H9 (cell line): ENCODE data around the gene NPAS3. TPM values are rescaled to one million over a fixed set of nuclear protein-coding genes. Genes with fewer than 3 reads are reported as not detected.

ENCODE experiments used
- DNase-seq: peaks from one replicate; pipeline ENCODE4 v3.0.0-alpha.2; 2017
- H2AFZ ChIP-seq: one replicate; pipeline ENCODE4 v1.6.1; 2013; ENCODE audit warnings: mild to moderate bottlenecking, low read length, control low read depth, moderate library complexity
- H2AK5ac ChIP-seq: 2 replicates; pipeline ENCODE4 v1.6.1; 2013; ENCODE audit warnings: low read length, control low read depth, mixed read lengths; ENCODE audit not compliant: insufficient read length
- H2BK120ac ChIP-seq: one replicate; pipeline ENCODE4 v1.6.1; 2013; ENCODE audit warnings: low read depth, mild to moderate bottlenecking, low read length, control low read depth, inconsistent platforms; ENCODE audit not compliant: poor library complexity, severe bottlenecking
- H2BK12ac ChIP-seq: 2 replicates; pipeline ENCODE4 v1.6.1; 2013; ENCODE audit warnings: low read length, control low read depth, mixed read lengths, low read depth; ENCODE audit not compliant: insufficient read length
- H2BK15ac ChIP-seq: 2 replicates; pipeline ENCODE4 v1.6.1; 2013; ENCODE audit warnings: low read depth, low read length, control low read depth
- H2BK20ac ChIP-seq: one replicate; pipeline ENCODE4 v1.6.1; 2013; ENCODE audit warnings: low read depth, mild to moderate bottlenecking, low read length, control low read depth, inconsistent platforms; ENCODE audit not compliant: poor library complexity, severe bottlenecking
- H2BK5ac ChIP-seq: 2 replicates; pipeline ENCODE4 v1.6.1; 2013; ENCODE audit warnings: low read length, control low read depth, mixed read lengths; ENCODE audit not compliant: insufficient read length
- H3K14ac ChIP-seq: 2 replicates; pipeline ENCODE4 v1.6.1; 2013; ENCODE audit warnings: low read length, control low read depth; ENCODE audit not compliant: insufficient read depth
- H3K18ac ChIP-seq: 2 replicates; pipeline ENCODE4 v1.6.1; 2013; ENCODE audit warnings: low read depth, mild to moderate bottlenecking, mixed read lengths, low read length, control low read depth; ENCODE audit not compliant: insufficient read length
- H3K23ac ChIP-seq: 2 replicates; pipeline ENCODE4 v1.6.1; 2013; ENCODE audit warnings: low read length, control low read depth, mixed read lengths, low read depth; ENCODE audit not compliant: insufficient read length
- H3K23me2 ChIP-seq: 2 replicates; pipeline ENCODE4 v1.6.1; 2013; ENCODE audit warnings: low read depth, mild to moderate bottlenecking, mixed read lengths, low read length, control low read depth; ENCODE audit not compliant: insufficient read length, poor library complexity, severe bottlenecking
- H3K27ac ChIP-seq: 2 replicates; pipeline ENCODE4 v1.5.1; 2013; ENCODE audit warnings: low read length, control low read depth, mixed read lengths, low read depth; ENCODE audit not compliant: insufficient read length
- H3K27me3 ChIP-seq: 2 replicates; pipeline ENCODE4 v1.6.1; 2013; ENCODE audit warnings: low read length, control low read depth, inconsistent platforms; ENCODE audit not compliant: insufficient read depth
- H3K4ac ChIP-seq: 2 replicates; pipeline ENCODE4 v1.6.1; 2013; ENCODE audit warnings: low read depth, mild to moderate bottlenecking, control low read depth, inconsistent platforms, low read length, moderate library complexity
- H3K4me1 ChIP-seq: 2 replicates; pipeline ENCODE4 v1.6.1; 2013; ENCODE audit warnings: low read length, control low read depth, inconsistent platforms; ENCODE audit not compliant: insufficient read depth
- H3K4me2 ChIP-seq: 2 replicates; pipeline ENCODE4 v1.6.1; 2013; ENCODE audit warnings: low read length, control low read depth, mixed read lengths; ENCODE audit not compliant: insufficient read length, insufficient read depth
- H3K56ac ChIP-seq: 2 replicates; pipeline ENCODE4 v1.6.1; 2013; ENCODE audit warnings: low read depth, mild to moderate bottlenecking, mixed read lengths, low read length, control low read depth; ENCODE audit not compliant: insufficient read length
- H3K79me1 ChIP-seq: 2 replicates; pipeline ENCODE4 v1.6.1; 2013; ENCODE audit warnings: low read depth, mild to moderate bottlenecking, moderate library complexity, low read length, control low read depth, inconsistent platforms; ENCODE audit not compliant: insufficient read depth, poor library complexity, severe bottlenecking
- H3K79me2 ChIP-seq: 2 replicates; pipeline ENCODE4 v1.6.1; 2013; ENCODE audit warnings: low read length, control low read depth, inconsistent platforms; ENCODE audit not compliant: insufficient read depth
- H3K9ac ChIP-seq: 2 replicates; pipeline ENCODE4 v1.6.1; 2013; ENCODE audit warnings: low read length, control low read depth, mixed read lengths; ENCODE audit not compliant: insufficient read length; ENCODE audit errors: extremely low read depth
- H3K9me3 ChIP-seq: one replicate; pipeline ENCODE4 v1.6.1; 2013; ENCODE audit warnings: low read depth, low read length, inconsistent platforms; ENCODE audit not compliant: control insufficient read depth
- H3T11ph ChIP-seq: one replicate; pipeline ENCODE4 v1.6.1; 2013; ENCODE audit warnings: mild to moderate bottlenecking, low read length, control low read depth, inconsistent platforms
- H4K20me1 ChIP-seq: one replicate; pipeline ENCODE4 v1.6.1; 2013; ENCODE audit not compliant: control insufficient read depth, insufficient read length, insufficient read depth
- H4K5ac ChIP-seq: 2 replicates; pipeline ENCODE4 v1.6.1; 2013; ENCODE audit warnings: low read depth, mild to moderate bottlenecking, mixed read lengths, low read length, control low read depth; ENCODE audit not compliant: insufficient read length
- H4K8ac ChIP-seq: replicated peaks from 2 replicates; pipeline ENCODE4 v1.6.1; 2013; ENCODE audit warnings: low read length, control low read depth, mixed read lengths, low read depth; ENCODE audit not compliant: insufficient read length
- H4K91ac ChIP-seq: 2 replicates; pipeline ENCODE4 v1.6.1; 2013; ENCODE audit warnings: low read depth, mild to moderate bottlenecking, moderate library complexity, mixed read lengths, low read length, control low read depth; ENCODE audit not compliant: insufficient read length
- H3K27ac Mint-ChIP-seq, 3 experiments: 2 replicates in 2 of 3; 3 replicates in 1 of 3; pipeline ENCODE4 v1.8.0; 2020 to 2021; ENCODE audit warnings: mixed read lengths in 3 of 3, mild to moderate bottlenecking in 1 of 3, moderate library complexity in 1 of 3
- H3K27me3 Mint-ChIP-seq: 2 replicates; pipeline ENCODE4 v1.8.0; 2021; ENCODE audit warnings: low read depth, mild to moderate bottlenecking, moderate library complexity, mixed read lengths
- H3K36me3 Mint-ChIP-seq, 3 experiments: 2 replicates in 2 of 3; 3 replicates in 1 of 3; pipeline ENCODE4 v1.8.0; 2020 to 2021; ENCODE audit warnings: low read depth in 3 of 3, mixed read lengths in 3 of 3; ENCODE audit not compliant: insufficient read depth in 1 of 3
- H3K4me1 Mint-ChIP-seq, 2 experiments: 2 replicates each; pipeline ENCODE4 v1.8.0; 2020; ENCODE audit warnings: mixed read lengths in 2 of 2
- H3K4me3 Mint-ChIP-seq, 2 experiments: 2 replicates in 1 of 2; 3 replicates in 1 of 2; pipeline ENCODE4 v1.8.0; 2020 to 2021; ENCODE audit warnings: mild to moderate bottlenecking in 2 of 2, mixed read lengths in 2 of 2, moderate library complexity in 1 of 2
- H3K9me3 Mint-ChIP-seq, 2 experiments: 2 replicates in 1 of 2; 3 replicates in 1 of 2; pipeline ENCODE4 v1.8.0; 2020; ENCODE audit warnings: mild to moderate bottlenecking in 2 of 2, mixed read lengths in 2 of 2, moderate library complexity in 1 of 2
- CTCF ChIP-seq: fragments of 200-600 bp; sonication (generic); conservative IDR thresholded peaks from 3 replicates; pipeline ENCODE4 v1.8.0; 2021; ENCODE audit warnings: antibody characterized with exemption, mild to moderate bottlenecking
- WGBS: extraction: QIAGEN DNeasy Blood & Tissue Kit; methylation state at CpG from one replicate; pipeline ENCODE4 v1.1.7; 2013; ENCODE audit warnings: missing lambda C conversion rate, low lambda C conversion rate, mixed read lengths; ENCODE audit not compliant: insufficient read length; ENCODE audit errors: extremely low coverage; 5-methylcytosine and 5-hydroxymethylcytosine counted together
- total RNA-seq: library from RNA; stranded (reverse); gene quantifications from 2 replicates; pipeline ENCODE4 v1.2.1, GENCODE V29; 2021

NPAS3 gene
- total RNA-seq, 1 experiment from 2014 or later: 0.17 TPM

GRCh38 chr14:33184587-33184986, 245.9 kb downstream of the NPAS3 start:
- Mint-ChIP-seq H3K27me3 (no peaks in the 10 kb centered on the region), H3K4me3 (no peak overlapping the region)

More at GRCh38 chr14:33184587-33184986, 245.9 kb downstream of the NPAS3 start:
- Mint-ChIP-seq H3K4me1 (no peaks in the 10 kb centered on the region), H3K27ac (no peak overlapping the region), H3K36me3 (no peaks in the 10 kb centered on the region), H3K9me3 (no peaks in the 10 kb centered on the region)
- H3K4me2 ChIP-seq: no peak overlapping the region
- no peaks in the 10 kb centered on the region for H3K79me1 ChIP-seq
- H3K18ac ChIP-seq: no peak overlapping the region
- no CpG with 5 or more reads among the region's 2 CpGs for WGBS
- H4K20me1 ChIP-seq: no peaks in the 10 kb centered on the region
- no peaks in the 10 kb centered on the region for H3K79me2 ChIP-seq
- no peak overlapping the region for H4K91ac ChIP-seq
- no peak overlapping the region for H3K27ac ChIP-seq
- no peaks in the 10 kb centered on the region for H3K4me1 ChIP-seq
- no peaks in the 10 kb centered on the region for H3K9me3 ChIP-seq
- no peak overlapping the region for H2BK120ac ChIP-seq
- H2BK5ac ChIP-seq: no peak overlapping the region
- H3K27me3 ChIP-seq: no peaks in the 10 kb centered on the region
- no peak overlapping the region for H3K9ac ChIP-seq
- no peak overlapping the region for H3K56ac ChIP-seq
- H2BK12ac ChIP-seq: no peak overlapping the region
- H2BK15ac ChIP-seq: no peak overlapping the region
- H2BK20ac ChIP-seq: no peak overlapping the region
- no peak overlapping the region for H4K8ac ChIP-seq
- TF ChIP-seq CTCF: peak; percentile 44; the same call in 2 of the 3 replicates
- no peak overlapping the region for H3K4ac ChIP-seq
- no peaks in the 10 kb centered on the region for H3K23me2 ChIP-seq
- H2AK5ac ChIP-seq: no peak overlapping the region
- no peak overlapping the region for H2AFZ ChIP-seq
- no peak overlapping the region for H4K5ac ChIP-seq
- no peak for DNase-seq
- H3T11ph ChIP-seq: no peak overlapping the region
- H3K14ac ChIP-seq: no peak overlapping the region
- no peak overlapping the region for H3K23ac ChIP-seq
